OCI-LY3 (cell line): ENCODE measurements around the gene TUBGCP2.

Source experiments
- EZH2phosphoT487 ChIP-seq: fragments of 200-600 bp; shearing (Covaris generic); IDR thresholded peaks from 2 replicates; pipeline ENCODE4 v1.6.1; 2018; ENCODE audit warnings: antibody characterized with exemption, mixed run types, low read depth
- TF ChIP-seq, protein P1 (sequence below): fragments of 200-600, 300-600 bp; sonication (generic); IDR thresholded peaks from 2 replicates; pipeline ENCODE4 v1.5.1; 2014; ENCODE audit warnings: antibody characterized with exemption, low read length, low read depth

DNA sequence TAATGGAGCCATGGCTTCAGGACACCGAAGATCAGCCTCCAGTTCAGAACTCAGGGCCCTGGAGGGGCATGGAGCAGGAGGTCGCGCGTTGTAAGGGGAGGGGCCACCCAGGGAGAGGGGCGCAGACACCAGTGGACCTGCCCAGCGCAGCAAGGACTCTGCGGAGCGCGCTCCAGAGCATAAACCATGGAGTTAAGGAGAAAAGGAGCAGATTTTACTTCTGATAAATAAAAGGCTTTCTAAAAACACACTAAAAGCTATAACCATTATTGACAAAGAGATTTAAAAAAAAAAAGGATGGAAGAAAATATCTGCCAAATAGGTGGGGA, 17.5 kb upstream of the TUBGCP2 start:
- TF ChIP-seq, protein P1, sequence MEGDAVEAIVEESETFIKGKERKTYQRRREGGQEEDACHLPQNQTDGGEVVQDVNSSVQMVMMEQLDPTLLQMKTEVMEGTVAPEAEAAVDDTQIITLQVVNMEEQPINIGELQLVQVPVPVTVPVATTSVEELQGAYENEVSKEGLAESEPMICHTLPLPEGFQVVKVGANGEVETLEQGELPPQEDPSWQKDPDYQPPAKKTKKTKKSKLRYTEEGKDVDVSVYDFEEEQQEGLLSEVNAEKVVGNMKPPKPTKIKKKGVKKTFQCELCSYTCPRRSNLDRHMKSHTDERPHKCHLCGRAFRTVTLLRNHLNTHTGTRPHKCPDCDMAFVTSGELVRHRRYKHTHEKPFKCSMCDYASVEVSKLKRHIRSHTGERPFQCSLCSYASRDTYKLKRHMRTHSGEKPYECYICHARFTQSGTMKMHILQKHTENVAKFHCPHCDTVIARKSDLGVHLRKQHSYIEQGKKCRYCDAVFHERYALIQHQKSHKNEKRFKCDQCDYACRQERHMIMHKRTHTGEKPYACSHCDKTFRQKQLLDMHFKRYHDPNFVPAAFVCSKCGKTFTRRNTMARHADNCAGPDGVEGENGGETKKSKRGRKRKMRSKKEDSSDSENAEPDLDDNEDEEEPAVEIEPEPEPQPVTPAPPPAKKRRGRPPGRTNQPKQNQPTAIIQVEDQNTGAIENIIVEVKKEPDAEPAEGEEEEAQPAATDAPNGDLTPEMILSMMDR, result no peak
- no peak for TF ChIP-seq EZH2phosphoT487
